SJSA1 (cell line): ENCODE data around the gene ZDHHC14. TPM values are rescaled to one million over a fixed set of nuclear protein-coding genes. Genes with fewer than 3 reads are reported as not detected.

ENCODE experiments used
- DNase-seq, 2 experiments: peaks; one replicate each; pipeline ENCODE4 v3.0.0-alpha.2; 2015 to 2020; ENCODE audit warnings: low spot score in 2 of 2, low read depth in 1 of 2
- H3K27ac ChIP-seq: fragments of 250-450 bp; sonication (Bioruptor Pico); 2 replicates; pipeline ENCODE4 v1.5.1; 2020; ENCODE audit warnings: mild to moderate bottlenecking, moderate library complexity
- H3K27me3 ChIP-seq: fragments of 250-450 bp; sonication (Bioruptor Pico); replicated peaks from 2 replicates; pipeline ENCODE4 v1.5.1; 2020; ENCODE audit warnings: mild to moderate bottlenecking, moderate library complexity
- H3K36me3 ChIP-seq: fragments of 250-450 bp; sonication (Bioruptor Pico); 2 replicates; pipeline ENCODE4 v1.5.1; 2020; ENCODE audit warnings: mild to moderate bottlenecking
- H3K4me1 ChIP-seq: fragments of 250-450 bp; sonication (Bioruptor Pico); replicated peaks from 2 replicates; pipeline ENCODE4 v1.6.1; 2021; ENCODE audit warnings: mild to moderate bottlenecking
- H3K4me3 ChIP-seq: fragments of 250-450 bp; sonication (Bioruptor Pico); 2 replicates; pipeline ENCODE4 v1.5.1; 2020; ENCODE audit warnings: mild to moderate bottlenecking
- H3K9me3 ChIP-seq: fragments of 250-450 bp; sonication (Bioruptor Pico); replicated peaks from 2 replicates; pipeline ENCODE4 v1.5.1; 2020; ENCODE audit warnings: mild to moderate bottlenecking
- total RNA-seq: library from RNA; depleted of rRNA; stranded (reverse); fragments of >200 nt; shearing (Covaris generic); gene quantifications from 2 replicates; pipeline ENCODE4 v1.2.3, GENCODE V29; 2014

The ZDHHC14 gene
- total RNA-seq, 1 experiment from 2014 or later = 8.4 TPM

DNA sequence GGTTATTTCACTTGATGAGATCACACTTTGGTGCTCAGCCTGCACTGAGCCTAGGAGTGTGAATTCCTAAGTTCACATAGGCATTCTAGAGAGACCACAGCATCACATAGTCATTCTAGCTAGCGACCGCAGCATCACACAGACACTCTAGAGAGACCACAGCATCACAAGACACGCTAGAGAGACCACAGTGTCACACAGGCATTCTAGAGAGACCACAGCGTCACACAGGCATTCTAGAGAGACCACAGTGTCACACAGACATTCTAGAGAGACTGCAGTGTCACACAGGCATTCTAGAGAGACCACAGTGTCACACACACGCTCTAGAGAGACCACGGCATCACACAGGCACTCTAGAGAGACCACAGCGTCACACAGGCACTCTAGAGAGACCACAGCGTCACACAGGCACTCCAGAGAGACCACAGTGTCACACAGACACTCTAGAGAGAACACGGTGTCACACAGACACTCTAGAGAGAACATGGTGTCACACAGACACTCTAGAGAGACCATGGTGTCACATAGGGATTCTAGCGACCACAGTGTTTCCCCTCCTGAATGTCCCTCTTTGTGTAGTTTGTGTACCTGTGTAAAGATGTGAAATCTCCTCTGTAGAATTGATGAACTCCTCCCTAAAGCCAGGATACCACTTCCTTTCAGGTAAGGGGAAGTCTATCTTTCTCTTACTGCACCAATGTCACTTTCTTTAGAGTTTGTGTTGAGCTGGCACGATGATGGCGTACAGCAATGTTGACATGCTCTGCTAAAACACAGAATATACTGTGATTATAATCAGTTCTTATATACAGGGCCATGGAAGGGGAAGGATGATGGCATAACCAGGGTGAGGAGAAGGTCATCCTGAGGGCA is 169.4 kb downstream of the ZDHHC14 start:
- H3K36me3 ChIP-seq = no peaks in the 10 kb centered on the region
- H3K4me1 ChIP-seq = no peaks in the 10 kb centered on the region; the same call in 1 of the 2 replicates
- H3K9me3 ChIP-seq = no peaks in the 10 kb centered on the region
- H3K27ac ChIP-seq = no peak overlapping the region
- H3K27me3 ChIP-seq = no peaks in the 10 kb centered on the region
- H3K4me3 ChIP-seq = no peak overlapping the region
- DNase-seq = no peak

DNA sequence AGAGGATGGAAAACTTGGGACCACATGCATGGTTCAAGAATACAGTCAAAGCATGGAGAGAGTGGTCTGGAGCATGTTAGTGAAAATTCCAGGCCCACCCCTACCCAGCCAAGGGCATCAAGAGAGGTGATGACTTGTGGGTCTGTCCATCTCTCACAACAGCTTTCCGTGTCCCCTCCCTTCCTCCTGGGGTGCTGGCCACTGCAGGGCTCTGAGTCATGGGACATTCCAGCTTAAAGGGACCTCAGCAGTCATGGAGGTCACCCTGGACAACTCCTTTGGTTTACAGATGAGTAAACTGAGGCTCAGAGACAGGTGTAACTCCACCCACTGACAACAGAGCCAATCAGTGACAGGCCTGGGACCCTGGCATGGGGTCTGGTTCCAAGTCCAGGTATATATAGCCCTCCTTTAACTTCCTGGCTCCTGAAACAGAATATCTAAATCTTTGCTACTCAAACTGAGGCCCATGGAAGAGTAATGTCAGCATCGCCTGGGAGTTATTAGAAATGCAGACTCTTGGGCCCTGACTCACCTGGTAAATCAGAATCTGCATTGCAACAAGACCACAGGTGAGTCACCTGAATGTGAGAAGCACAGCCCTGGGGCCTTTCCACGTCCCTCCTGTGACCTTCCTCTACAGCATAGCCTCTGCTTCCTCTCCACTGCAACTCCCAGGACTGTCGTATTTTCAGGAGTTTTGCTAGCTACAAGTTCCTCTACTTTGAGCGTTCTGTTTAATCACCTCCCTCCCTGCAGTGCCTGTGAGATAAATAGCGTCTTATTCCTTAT is 170.2 kb downstream of the ZDHHC14 start:
- Histone ChIP-seq H3K27ac (no peak overlapping the region), H3K9me3 (no peaks in the 10 kb centered on the region), H3K4me1 (no peaks in the 10 kb centered on the region; the same call in 1 of the 2 replicates), H3K36me3 (no peaks in the 10 kb centered on the region), H3K27me3 (no peaks in the 10 kb centered on the region), H3K4me3 (no peak overlapping the region)
- no peak for DNase-seq

DNA sequence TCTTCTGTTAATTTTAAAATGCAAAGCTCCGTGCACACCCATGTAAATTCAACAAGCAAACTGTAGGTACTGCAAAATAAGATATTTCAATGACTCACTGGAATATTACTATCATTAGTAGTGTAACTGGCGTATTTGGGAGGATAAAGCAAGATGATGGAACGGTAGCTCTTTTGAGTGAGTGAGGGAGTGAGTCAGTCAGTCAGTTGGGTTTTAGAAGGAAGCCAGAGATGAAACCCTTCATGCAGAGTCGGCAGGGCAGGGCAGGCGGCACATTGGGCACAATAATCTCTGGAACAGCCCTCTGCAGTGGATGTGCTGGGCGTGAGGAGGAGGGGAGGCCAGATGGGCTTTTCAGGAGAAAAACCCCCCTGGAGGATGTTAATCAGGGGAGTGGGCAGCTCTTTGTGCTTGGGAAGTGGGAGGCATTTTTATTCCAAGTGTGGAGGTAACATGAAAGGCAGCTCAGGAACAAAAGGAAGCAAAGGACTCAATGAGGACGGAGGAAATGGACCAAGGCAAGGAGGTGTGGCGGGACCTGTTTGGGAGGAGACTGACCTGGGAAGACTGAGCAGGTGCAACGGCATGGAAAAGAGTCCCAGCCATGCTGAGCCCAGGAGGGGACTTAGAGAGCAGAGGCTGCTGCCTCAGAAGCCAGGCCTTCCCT is 171.2 kb downstream of the ZDHHC14 start:
- Histone ChIP-seq H3K36me3 (no peaks in the 10 kb centered on the region), H3K9me3 (no peaks in the 10 kb centered on the region), H3K27me3 (no peaks in the 10 kb centered on the region), H3K4me1 (no peaks in the 10 kb centered on the region; the same call in 1 of the 2 replicates), H3K27ac (no peak overlapping the region), H3K4me3 (no peak overlapping the region)
- no peak for DNase-seq

DNA sequence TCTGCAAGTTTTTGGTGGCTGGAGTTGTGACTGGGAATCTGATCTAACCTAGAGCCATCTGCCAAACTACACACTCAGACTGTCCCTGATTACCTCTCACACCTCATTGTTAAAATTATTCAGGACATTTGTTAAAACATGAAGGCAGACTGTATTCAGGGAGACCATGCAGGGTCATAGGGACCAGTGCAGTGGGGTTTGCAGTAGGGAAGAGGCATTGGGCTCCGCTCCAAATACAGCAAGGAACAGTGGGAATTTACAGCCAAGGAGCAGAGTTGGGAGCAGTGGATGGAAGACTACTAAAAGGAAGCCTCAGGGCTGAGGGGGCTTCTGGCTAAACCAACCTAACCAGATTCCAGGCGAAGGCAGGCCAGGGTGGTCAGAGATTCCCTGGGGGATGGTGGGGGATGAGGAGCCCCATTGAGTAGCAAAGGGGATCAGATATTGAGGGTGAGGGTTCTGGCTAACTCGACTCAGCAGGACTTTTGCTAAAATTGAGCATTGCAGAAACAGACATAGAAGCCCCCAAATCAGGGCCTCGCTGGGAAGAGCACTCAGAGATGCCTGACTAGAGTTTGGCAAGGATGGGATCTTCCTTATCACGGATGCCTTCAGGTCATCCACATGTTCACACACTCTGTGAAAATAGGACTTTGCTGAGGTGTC is 172.0 kb downstream of the ZDHHC14 start:
- Histone ChIP-seq H3K36me3 (no peaks in the 10 kb centered on the region), H3K9me3 (no peaks in the 10 kb centered on the region), H3K27ac (no peak overlapping the region), H3K4me1 (no peaks in the 10 kb centered on the region; the same call in 1 of the 2 replicates), H3K4me3 (no peak overlapping the region), H3K27me3 (no peaks in the 10 kb centered on the region)
- DNase-seq = no peak

DNA sequence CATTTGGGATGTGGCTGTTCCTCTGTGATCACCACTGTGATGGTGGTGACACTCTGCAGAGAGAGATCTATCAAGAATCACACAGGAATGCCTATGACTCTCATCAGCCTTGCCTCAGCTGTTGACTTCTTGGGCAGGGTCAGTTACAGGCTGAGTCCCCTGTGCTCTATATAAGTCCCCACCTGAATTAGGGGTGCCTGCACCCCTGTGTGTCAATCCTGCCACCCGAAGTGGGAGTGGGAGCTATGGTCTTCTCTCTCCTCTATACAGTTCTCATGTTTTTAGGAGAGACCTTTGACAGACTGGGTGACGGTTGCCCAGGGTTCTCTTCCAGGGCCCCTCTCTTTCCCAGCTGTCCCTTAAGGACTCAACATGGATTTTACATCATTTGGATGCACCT is 173.8 kb downstream of the ZDHHC14 start:
- Histone ChIP-seq H3K4me1 (no peaks in the 10 kb centered on the region; the same call in 1 of the 2 replicates), H3K4me3 (no peak overlapping the region), H3K27ac (no peak overlapping the region), H3K9me3 (no peaks in the 10 kb centered on the region), H3K36me3 (no peaks in the 10 kb centered on the region), H3K27me3 (no peaks in the 10 kb centered on the region)
- DNase-seq = no peak

DNA sequence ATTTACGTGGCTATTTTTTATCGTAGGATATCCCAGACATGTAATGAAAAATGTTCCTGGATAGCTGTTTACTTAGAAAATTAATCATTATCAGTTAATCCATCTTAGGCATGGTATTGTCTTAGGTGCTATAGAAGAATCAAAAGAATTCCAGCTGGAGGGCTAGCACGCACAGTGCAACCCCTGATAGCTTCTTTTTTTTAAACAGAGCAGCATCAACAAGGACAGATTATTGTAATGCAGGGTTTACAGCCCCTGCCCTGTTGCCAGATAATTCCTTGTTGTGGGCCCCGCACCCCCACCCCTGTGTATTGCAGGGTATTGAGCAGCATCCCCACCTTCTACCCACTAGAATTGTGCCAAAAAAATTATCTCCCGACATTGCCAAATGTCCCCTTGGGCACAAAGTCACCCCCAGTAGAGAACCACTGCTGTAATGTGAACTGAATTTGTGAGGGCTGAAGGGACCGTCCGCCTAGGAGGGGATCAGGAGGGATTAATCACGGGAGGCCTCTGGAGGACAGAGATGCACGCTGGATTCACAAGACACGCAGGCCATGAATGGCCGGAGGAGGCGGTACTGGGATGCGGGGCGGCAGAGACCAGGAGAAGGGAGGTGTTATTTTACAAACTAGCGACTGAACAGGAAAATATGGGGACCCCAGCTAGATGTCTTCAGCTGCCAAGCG is 174.6 kb downstream of the ZDHHC14 start:
- no peaks in the 10 kb centered on the region for H3K27me3 ChIP-seq
- H3K27ac ChIP-seq = no peak overlapping the region
- no peaks in the 10 kb centered on the region; the same call in 1 of the 2 replicates for H3K4me1 ChIP-seq
- peak in 1 of 2 experiments; percentile 32 for DNase-seq
- no peaks in the 10 kb centered on the region for H3K36me3 ChIP-seq
- no peaks in the 10 kb centered on the region for H3K9me3 ChIP-seq
- no peak overlapping the region for H3K4me3 ChIP-seq

DNA sequence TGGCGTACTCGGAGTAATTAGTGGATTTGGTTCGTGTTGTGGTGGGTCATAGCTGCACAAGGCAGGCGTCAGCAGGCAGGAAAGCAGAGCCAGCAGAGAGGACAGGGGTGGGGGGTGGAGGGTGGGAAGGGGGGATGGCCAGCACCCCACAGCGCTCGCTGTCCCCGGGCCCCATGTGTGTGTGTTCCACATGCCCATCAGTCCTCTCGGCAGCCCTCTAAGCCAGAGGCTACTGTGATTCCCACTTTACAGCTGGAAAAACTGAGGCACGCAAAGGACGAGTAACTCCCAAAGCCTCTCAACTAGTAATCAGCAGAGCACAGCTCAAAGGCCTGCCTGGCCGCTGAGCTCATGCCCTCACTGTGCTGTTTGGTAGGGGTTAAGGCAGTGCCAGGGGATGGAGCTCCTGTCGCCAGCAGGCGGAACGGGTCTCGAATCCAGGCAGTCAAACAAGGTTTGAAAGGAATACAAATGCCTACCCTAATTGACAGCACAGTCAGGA is 175.2 kb downstream of the ZDHHC14 start:
- H3K9me3 ChIP-seq = no peaks in the 10 kb centered on the region
- H3K36me3 ChIP-seq = no peaks in the 10 kb centered on the region
- H3K27ac ChIP-seq = no peak overlapping the region
- DNase-seq = no peak
- H3K4me3 ChIP-seq = no peak overlapping the region
- no peaks in the 10 kb centered on the region for H3K27me3 ChIP-seq
- no peaks in the 10 kb centered on the region for H3K4me1 ChIP-seq

DNA sequence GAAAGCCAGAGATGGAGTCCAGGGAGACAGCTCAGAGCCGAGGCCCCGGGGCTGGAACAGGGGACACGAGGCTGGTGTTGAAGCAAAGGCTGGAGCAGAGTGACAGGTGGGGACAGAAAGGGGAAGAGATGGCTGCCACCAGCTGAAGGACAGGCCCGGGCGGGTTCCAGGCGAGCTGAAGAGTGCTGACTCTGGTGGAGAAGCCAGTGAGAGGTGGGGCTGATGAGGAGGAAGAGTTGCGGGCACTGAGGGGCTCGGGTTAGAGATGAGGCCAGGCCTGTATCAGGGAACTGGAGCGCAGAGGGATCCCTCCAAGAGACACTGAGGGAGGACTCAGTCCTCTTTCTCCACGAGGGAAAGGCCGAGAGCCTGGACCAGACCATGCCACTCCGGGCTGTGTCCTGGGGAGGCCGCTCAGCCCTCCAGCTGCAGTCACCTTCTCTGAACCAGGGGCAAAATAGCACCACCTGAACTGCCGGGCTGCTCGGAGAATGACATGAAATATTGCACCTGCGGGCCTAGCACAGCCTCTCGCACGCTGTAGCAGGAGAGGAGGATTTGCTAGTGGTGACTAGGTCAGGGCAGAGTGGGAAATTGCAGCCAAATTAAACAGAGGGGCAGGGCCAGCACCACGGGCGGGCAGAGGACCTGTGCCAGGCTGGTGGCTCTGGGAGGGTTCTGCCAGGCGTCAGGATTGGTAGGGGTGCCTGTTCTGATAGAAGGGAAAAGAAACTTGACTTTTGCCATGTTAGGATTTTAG is 175.9 kb downstream of the ZDHHC14 start:
- DNase-seq = peak in 1 of 2 experiments; percentile 29

DNA sequence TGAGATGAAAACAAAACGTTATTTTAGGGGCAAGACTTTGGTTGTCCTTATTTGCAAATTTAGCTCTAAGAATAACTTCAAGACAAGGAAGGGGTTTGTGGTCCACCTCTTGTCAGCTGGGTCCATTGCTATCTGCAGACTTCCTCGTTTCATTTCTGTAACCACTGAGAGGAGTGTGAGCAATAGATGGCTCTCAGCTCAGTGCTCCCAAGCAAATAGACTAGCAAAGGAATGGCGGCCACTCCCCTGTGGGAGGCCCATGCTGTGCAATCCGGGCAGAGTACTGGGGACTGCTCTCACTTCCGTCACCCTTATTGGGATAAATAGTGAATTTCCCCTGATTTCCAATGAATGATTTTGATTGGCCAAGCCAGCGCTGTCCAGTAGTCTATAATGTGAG is 176.6 kb downstream of the ZDHHC14 start:
- DNase-seq = no peak
- H3K27me3 ChIP-seq = no peaks in the 10 kb centered on the region
- no peaks in the 10 kb centered on the region for H3K9me3 ChIP-seq
- H3K36me3 ChIP-seq = no peaks in the 10 kb centered on the region
- no peak overlapping the region for H3K4me3 ChIP-seq
- H3K27ac ChIP-seq = no peak overlapping the region
- no peaks in the 10 kb centered on the region for H3K4me1 ChIP-seq

More for the DNA sequence above, 175.9 kb downstream of the ZDHHC14 start:
- H3K4me3 ChIP-seq = no peak overlapping the region
- no peak overlapping the region for H3K27ac ChIP-seq
- no peaks in the 10 kb centered on the region for H3K4me1 ChIP-seq
- H3K36me3 ChIP-seq = no peaks in the 10 kb centered on the region
- H3K9me3 ChIP-seq = no peaks in the 10 kb centered on the region
- H3K27me3 ChIP-seq = no peaks in the 10 kb centered on the region

DNA sequence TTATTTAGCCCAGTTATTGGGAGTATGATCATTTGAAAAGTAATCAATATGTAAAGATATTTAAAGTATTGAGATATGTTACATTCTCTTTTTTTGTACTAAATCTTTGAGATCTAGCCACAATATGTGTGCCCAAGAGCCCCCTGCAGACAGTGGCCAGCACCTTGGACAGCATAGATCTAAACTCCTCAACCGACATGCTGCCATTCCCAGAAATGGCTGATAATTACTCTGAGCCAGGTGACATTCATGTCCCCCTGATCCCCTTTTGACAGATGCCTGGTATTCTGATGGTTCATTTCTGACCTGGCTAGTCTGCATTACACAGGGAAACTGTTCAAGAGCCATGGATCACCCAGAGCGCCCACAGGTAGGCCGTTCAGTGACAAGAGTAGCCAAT is 177.1 kb downstream of the ZDHHC14 start:
- DNase-seq = no peak
- H3K4me1 ChIP-seq = no peaks in the 10 kb centered on the region
- H3K27ac ChIP-seq = no peak overlapping the region
- no peaks in the 10 kb centered on the region for H3K9me3 ChIP-seq
- no peaks in the 10 kb centered on the region for H3K36me3 ChIP-seq
- no peak overlapping the region for H3K4me3 ChIP-seq
- no peaks in the 10 kb centered on the region for H3K27me3 ChIP-seq

DNA sequence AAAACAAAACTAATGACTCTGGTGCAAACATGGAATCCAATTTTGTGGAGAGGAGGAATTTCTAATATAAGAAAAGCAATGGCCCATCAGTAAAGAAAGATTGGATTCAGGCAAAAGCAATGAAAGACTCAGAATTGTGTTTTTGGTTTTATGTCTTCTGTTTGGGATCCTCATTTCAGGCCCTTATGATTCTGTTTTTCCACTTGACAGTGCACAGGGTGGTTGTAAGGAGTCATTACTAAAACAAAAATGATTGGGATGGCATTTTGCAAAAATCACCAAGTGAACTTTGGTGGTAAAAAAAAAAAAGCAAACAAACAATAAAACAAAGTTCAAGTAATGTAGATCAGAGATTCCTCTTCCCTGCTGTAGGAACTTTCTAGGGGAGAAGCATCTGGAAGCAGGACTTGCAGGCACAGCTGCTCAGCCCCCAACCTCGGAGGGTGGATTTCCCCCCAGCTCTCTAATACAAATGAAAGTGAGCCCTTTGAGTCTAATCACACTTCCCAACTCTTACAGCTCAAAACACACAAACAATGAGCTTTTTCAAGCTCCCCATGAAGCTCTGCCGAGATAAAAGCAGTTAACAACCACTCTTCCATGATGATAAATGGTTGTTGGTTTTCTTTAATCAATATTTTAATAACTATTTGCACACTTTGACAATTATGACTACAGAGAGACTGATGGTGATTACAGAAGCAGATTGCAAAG is 177.7 kb downstream of the ZDHHC14 start:
- Histone ChIP-seq H3K27ac (no peak overlapping the region), H3K4me3 (no peak overlapping the region), H3K27me3 (no peaks in the 10 kb centered on the region), H3K4me1 (no peaks in the 10 kb centered on the region), H3K36me3 (no peaks in the 10 kb centered on the region), H3K9me3 (no peaks in the 10 kb centered on the region)
- no peak for DNase-seq
